Breast epithelium (tissue), 3 donors: ENCODE data around the gene CKB.

Source experiments
- POLR2A ChIP-seq: fragments of 450-650 bp; IDR thresholded peaks from one replicate; pipeline ENCODE4 v1.6.1; 2016; ENCODE audit warnings: antibody characterized with exemption, mild to moderate bottlenecking, moderate library complexity
- TF ChIP-seq, protein P1 (sequence below), 3 donors: fragments of 450-650 bp; IDR thresholded peaks; one replicate each; pipeline ENCODE4 v1.5.1; 2016 to 2017; ENCODE audit warnings: antibody characterized with exemption in 3 of 3, mild to moderate bottlenecking in 3 of 3, moderate library complexity in 3 of 3

DNA sequence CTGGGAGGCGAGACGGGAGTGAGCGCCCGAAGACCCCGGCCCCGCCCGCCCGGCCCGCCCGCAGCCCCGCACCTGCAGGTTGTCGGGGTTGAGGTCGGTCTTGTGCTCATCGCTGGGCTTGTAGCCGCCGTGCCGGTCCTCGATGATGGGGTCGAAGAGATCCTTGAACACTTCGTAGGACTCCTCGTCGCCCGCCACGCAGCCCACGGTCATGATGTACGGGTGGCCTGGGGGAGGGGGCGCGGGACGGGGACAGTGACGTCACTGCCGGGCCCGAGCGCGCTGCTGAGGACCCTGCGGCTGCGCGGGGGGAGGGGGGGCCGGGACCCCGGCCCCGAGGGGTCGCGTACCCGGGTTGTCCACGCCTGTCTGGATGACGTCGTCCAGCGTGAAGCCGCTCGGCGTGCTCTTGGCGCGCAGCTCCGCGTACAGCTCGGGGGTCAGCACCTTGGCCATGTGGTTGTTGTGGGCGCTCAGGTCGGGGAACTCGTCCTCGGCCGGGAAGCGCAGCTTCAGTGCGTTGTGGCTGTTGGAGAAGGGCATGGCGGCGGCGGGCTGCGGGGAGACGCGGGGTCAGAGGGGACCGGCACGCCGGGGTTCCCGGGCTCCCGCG lies 573 bp downstream of the CKB start:
- TF ChIP-seq, protein P1, sequence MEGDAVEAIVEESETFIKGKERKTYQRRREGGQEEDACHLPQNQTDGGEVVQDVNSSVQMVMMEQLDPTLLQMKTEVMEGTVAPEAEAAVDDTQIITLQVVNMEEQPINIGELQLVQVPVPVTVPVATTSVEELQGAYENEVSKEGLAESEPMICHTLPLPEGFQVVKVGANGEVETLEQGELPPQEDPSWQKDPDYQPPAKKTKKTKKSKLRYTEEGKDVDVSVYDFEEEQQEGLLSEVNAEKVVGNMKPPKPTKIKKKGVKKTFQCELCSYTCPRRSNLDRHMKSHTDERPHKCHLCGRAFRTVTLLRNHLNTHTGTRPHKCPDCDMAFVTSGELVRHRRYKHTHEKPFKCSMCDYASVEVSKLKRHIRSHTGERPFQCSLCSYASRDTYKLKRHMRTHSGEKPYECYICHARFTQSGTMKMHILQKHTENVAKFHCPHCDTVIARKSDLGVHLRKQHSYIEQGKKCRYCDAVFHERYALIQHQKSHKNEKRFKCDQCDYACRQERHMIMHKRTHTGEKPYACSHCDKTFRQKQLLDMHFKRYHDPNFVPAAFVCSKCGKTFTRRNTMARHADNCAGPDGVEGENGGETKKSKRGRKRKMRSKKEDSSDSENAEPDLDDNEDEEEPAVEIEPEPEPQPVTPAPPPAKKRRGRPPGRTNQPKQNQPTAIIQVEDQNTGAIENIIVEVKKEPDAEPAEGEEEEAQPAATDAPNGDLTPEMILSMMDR (IDR thresholded peaks at IDR 0.05): no peak
- TF ChIP-seq POLR2A: no peak
